ENCODE results near the gene NPHP1.

NPHP1 gene

GRCh38 chr2:110146945-110147332 lies 57.9 kb downstream of the NPHP1 start:
- ATAC-seq: no peak
- TF ChIP-seq ZNF565 (CRISPR knock-in tag; conservative IDR thresholded peaks at IDR 0.05; ENCODE audit: low read depth): no peak
- no peak for TF ChIP-seq ZNF70 (CRISPR knock-in tag; IDR thresholded peaks at IDR 0.05)
- TF ChIP-seq, protein P1, sequence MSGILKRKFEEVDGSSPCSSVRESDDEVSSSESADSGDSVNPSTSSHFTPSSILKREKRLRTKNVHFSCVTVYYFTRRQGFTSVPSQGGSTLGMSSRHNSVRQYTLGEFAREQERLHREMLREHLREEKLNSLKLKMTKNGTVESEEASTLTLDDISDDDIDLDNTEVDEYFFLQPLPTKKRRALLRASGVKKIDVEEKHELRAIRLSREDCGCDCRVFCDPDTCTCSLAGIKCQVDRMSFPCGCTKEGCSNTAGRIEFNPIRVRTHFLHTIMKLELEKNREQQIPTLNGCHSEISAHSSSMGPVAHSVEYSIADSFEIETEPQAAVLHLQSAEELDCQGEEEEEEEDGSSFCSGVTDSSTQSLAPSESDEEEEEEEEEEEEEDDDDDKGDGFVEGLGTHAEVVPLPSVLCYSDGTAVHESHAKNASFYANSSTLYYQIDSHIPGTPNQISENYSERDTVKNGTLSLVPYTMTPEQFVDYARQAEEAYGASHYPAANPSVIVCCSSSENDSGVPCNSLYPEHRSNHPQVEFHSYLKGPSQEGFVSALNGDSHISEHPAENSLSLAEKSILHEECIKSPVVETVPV (CRISPR knock-in tag; IDR thresholded peaks at IDR 0.05): no peak
- no peak for TF ChIP-seq CSDC2 (CRISPR knock-in tag; IDR thresholded peaks at IDR 0.05)

DNA sequence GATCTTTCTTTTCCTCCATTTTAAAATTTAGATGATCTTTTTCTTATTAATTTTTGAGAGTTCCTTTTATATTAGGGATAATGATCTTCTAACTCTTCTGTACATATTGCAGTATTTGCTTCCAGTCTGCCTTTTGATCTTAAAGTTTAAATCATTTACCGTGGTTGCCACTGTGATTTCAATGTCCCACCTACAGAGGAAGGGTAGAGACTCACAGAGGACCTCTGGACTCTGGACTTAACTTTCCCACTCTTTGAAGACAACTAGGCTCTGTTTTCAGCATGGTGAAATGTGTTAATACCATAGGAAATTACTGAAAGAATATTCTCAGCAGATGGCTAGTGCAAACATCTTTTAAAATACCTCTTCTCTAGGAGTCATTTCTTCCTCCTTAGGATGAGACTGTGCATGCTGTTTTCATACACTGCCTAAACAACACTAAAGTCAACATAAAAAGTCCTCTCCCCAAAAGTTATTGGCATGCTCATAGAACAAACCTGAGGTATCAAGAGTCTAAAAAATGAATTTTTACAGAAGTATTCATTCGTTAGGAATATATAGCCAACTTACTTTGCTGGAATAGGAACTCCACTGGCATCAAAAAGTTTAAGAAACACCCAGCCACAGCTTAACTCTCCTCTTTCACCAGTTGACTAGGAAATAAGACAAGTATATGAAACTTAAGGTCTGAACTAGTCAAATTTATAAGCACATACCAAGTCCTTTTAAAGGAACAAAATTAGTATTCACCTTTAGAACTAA lies 58.4 kb downstream of the NPHP1 start:
- TF ChIP-seq ISL1 (CRISPR knock-in tag; IDR thresholded peaks at IDR 0.05): no peak
- no peak for TF ChIP-seq OSR1 (CRISPR knock-in tag; IDR thresholded peaks at IDR 0.05)
- no peak for TF ChIP-seq RARB (CRISPR knock-in tag; IDR thresholded peaks at IDR 0.05)
- TF ChIP-seq, protein P2, sequence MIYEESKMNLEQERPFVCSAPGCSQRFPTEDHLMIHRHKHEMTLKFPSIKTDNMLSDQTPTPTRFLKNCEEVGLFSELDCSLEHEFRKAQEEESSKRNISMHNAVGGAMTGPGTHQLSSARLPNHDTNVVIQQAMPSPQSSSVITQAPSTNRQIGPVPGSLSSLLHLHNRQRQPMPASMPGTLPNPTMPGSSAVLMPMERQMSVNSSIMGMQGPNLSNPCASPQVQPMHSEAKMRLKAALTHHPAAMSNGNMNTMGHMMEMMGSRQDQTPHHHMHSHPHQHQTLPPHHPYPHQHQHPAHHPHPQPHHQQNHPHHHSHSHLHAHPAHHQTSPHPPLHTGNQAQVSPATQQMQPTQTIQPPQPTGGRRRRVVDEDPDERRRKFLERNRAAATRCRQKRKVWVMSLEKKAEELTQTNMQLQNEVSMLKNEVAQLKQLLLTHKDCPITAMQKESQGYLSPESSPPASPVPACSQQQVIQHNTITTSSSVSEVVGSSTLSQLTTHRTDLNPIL (CRISPR knock-in tag; IDR thresholded peaks at IDR 0.05; ENCODE audit: low read depth): no peak
- no peak for TF ChIP-seq ZFP3 (CRISPR knock-in tag; IDR thresholded peaks at IDR 0.05)
- TF ChIP-seq CSDC2 (CRISPR knock-in tag; IDR thresholded peaks at IDR 0.05): no peak
- no peak for TF ChIP-seq ARNTL (CRISPR knock-in tag; IDR thresholded peaks at IDR 0.05; ENCODE audit: borderline replicate concordance, low read depth)
- TF ChIP-seq, protein P3, sequence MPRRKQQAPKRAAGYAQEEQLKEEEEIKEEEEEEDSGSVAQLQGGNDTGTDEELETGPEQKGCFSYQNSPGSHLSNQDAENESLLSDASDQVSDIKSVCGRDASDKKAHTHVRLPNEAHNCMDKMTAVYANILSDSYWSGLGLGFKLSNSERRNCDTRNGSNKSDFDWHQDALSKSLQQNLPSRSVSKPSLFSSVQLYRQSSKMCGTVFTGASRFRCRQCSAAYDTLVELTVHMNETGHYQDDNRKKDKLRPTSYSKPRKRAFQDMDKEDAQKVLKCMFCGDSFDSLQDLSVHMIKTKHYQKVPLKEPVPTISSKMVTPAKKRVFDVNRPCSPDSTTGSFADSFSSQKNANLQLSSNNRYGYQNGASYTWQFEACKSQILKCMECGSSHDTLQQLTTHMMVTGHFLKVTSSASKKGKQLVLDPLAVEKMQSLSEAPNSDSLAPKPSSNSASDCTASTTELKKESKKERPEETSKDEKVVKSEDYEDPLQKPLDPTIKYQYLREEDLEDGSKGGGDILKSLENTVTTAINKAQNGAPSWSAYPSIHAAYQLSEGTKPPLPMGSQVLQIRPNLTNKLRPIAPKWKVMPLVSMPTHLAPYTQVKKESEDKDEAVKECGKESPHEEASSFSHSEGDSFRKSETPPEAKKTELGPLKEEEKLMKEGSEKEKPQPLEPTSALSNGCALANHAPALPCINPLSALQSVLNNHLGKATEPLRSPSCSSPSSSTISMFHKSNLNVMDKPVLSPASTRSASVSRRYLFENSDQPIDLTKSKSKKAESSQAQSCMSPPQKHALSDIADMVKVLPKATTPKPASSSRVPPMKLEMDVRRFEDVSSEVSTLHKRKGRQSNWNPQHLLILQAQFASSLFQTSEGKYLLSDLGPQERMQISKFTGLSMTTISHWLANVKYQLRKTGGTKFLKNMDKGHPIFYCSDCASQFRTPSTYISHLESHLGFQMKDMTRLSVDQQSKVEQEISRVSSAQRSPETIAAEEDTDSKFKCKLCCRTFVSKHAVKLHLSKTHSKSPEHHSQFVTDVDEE (CRISPR knock-in tag; IDR thresholded peaks at IDR 0.05): no peak
- TF ChIP-seq, protein P1 (CRISPR knock-in tag; IDR thresholded peaks at IDR 0.05): no peak
- TF ChIP-seq ZNF8 (CRISPR knock-in tag; IDR thresholded peaks at IDR 0.05): no peak
- no peak for TF ChIP-seq GLIS3 (CRISPR knock-in tag; IDR thresholded peaks at IDR 0.05)
- TF ChIP-seq BACH2 (CRISPR knock-in tag; IDR thresholded peaks at IDR 0.05; ENCODE audit: borderline replicate concordance): no peak
- TF ChIP-seq SNAI2 (CRISPR knock-in tag; IDR thresholded peaks at IDR 0.05): no peak
- ATAC-seq: no peak

- no peak for ATAC-seq
- TF ChIP-seq, protein P1 (CRISPR knock-in tag; IDR thresholded peaks at IDR 0.05): no peak
- TF ChIP-seq SNAI2 (CRISPR knock-in tag; IDR thresholded peaks at IDR 0.05) (no peak), ZFP3 (CRISPR knock-in tag; IDR thresholded peaks at IDR 0.05) (no peak), ZNF565 (CRISPR knock-in tag; conservative IDR thresholded peaks at IDR 0.05; ENCODE audit: low read depth) (no peak), RARB (CRISPR knock-in tag; IDR thresholded peaks at IDR 0.05) (no peak), OSR1 (CRISPR knock-in tag; IDR thresholded peaks at IDR 0.05) (no peak), ZNF70 (CRISPR knock-in tag; IDR thresholded peaks at IDR 0.05) (no peak), PPARA (CRISPR knock-in tag; IDR thresholded peaks at IDR 0.05; ENCODE audit: borderline replicate concordance) (no peak), BACH2 (CRISPR knock-in tag; IDR thresholded peaks at IDR 0.05; ENCODE audit: borderline replicate concordance) (no peak), ZC3H10 (CRISPR knock-in tag; IDR thresholded peaks at IDR 0.05) (no peak)
- TF ChIP-seq, protein P2 (CRISPR knock-in tag; IDR thresholded peaks at IDR 0.05; ENCODE audit: low read depth): no peak
- TF ChIP-seq, protein P4, sequence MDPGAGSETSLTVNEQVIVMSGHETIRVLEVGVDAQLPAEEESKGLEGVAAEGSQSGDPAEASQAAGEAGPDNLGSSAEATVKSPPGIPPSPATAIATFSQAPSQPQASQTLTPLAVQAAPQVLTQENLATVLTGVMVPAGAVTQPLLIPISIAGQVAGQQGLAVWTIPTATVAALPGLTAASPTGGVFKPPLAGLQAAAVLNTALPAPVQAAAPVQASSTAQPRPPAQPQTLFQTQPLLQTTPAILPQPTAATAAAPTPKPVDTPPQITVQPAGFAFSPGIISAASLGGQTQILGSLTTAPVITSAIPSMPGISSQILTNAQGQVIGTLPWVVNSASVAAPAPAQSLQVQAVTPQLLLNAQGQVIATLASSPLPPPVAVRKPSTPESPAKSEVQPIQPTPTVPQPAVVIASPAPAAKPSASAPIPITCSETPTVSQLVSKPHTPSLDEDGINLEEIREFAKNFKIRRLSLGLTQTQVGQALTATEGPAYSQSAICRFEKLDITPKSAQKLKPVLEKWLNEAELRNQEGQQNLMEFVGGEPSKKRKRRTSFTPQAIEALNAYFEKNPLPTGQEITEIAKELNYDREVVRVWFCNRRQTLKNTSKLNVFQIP (CRISPR knock-in tag; IDR thresholded peaks at IDR 0.05; ENCODE audit: borderline replicate concordance, low read depth): no peak
These were observed 60.8 kb downstream of the NPHP1 start for GRCh38 chr2:110143982-110144381.
